OCI-LY7 (cell line): ENCODE measurements around the gene C12orf76.

Source experiments
- CTCF ChIP-seq: fragments of 200-600 bp; sonication (generic); conservative IDR thresholded peaks from 2 replicates; pipeline ENCODE4 v1.5.1; 2014; ENCODE audit warnings: mild to moderate bottlenecking, antibody characterized with exemption, low read length, moderate library complexity, mixed read lengths
- EZH2phosphoT487 ChIP-seq: fragments of 200-600 bp; sonication (generic); IDR thresholded peaks from 2 replicates; pipeline ENCODE4 v1.6.1; 2018; ENCODE audit warnings: low read depth, borderline replicate concordance, mild to moderate bottlenecking, mixed run types, antibody characterized with exemption, low read length, moderate library complexity, mixed read lengths

- TF ChIP-seq CTCF (no peak), EZH2phosphoT487 (no peak)
These were observed 42.9 kb downstream of the C12orf76 start for GRCh38 chr12:110005319-110005973.
